ENCODE measurements around the gene KHDRBS2. TPM values are rescaled to one million over a fixed set of nuclear protein-coding genes. Genes with fewer than 3 reads are reported as not detected.

KHDRBS2 gene
- total RNA-seq, 2 donors from 2014 or later: 0.18 to 0.91 TPM

DNA sequence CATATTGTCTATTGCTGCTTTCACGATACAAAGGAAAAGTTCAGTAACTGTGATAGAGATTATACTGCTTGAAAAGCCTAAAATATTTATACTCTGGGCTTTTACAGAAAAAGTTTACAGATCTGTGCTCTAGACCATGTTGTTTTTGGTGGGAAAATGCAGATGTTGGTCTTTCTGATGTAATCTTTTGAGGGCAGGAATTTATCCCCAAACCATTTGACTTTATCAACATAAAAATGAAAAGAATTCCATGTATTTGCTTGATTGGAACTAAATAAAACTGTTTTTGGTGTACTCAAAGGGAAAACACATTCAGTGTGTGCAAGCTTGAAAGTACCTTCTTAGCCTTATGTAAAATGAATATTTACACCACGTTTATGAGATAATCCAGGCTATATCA is 603.5 kb downstream of the KHDRBS2 start:
- no peaks in the 10 kb centered on the region for H3K4me1 ChIP-seq (replicated peaks)
- H3K27me3 ChIP-seq (replicated peaks; ENCODE audit: insufficient read depth): no peaks in the 10 kb centered on the region
- DNase-seq (ENCODE audit: low spot score): no peak
- no peak overlapping the region for H3K4me3 ChIP-seq
- TF ChIP-seq POLR2AphosphoS5 (IDR thresholded peaks at IDR 0.05): no peak
- no peak for TF ChIP-seq CTCF (IDR thresholded peaks at IDR 0.05)
- no peak for TF ChIP-seq POLR2A (IDR thresholded peaks at IDR 0.05)
- H3K36me3 ChIP-seq: no peaks in the 10 kb centered on the region
- no peak overlapping the region for H3K27ac ChIP-seq
- H3K9me3 ChIP-seq: no peaks in the 10 kb centered on the region
- intact Hi-C loops (cut with DNase I): no loop called here
- WGBS: 17% methylated on average over 2 of the region's 2 CpGs

DNA sequence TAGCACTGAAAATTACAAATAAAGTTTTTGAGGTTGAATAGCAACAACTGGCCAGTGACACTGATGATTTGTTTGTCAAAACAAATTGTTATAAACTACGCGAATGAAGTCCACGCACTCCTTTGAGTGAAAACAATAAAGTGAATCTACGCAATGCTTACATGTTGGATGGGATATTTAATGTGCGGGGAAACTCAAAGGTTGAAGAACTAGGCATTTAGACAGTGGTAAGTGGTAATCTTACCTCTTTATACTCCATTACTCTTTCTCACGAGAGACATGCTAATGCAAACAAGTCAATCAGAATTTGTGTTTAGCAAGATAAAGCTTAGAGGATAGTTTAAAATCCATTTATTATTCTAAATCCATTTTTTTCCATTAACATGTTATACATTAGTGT is 606.4 kb downstream of the KHDRBS2 start:
- H3K36me3 ChIP-seq: no peaks in the 10 kb centered on the region
- no peaks in the 10 kb centered on the region for H3K9me3 ChIP-seq
- no peak for DNase-seq (ENCODE audit: low spot score)
- no peaks in the 10 kb centered on the region for H3K27me3 ChIP-seq (replicated peaks; ENCODE audit: insufficient read depth)
- WGBS: 89% methylated on average over 6 of the region's 6 CpGs
- no peak overlapping the region for H3K27ac ChIP-seq
- intact Hi-C loops (cut with DNase I): no loop called here
- H3K4me1 ChIP-seq (replicated peaks): no peaks in the 10 kb centered on the region
- no peak overlapping the region for H3K4me3 ChIP-seq
- no peak for TF ChIP-seq POLR2AphosphoS5 (IDR thresholded peaks at IDR 0.05)
- no peak for TF ChIP-seq POLR2A (IDR thresholded peaks at IDR 0.05)
- no peak for TF ChIP-seq CTCF (IDR thresholded peaks at IDR 0.05)

DNA sequence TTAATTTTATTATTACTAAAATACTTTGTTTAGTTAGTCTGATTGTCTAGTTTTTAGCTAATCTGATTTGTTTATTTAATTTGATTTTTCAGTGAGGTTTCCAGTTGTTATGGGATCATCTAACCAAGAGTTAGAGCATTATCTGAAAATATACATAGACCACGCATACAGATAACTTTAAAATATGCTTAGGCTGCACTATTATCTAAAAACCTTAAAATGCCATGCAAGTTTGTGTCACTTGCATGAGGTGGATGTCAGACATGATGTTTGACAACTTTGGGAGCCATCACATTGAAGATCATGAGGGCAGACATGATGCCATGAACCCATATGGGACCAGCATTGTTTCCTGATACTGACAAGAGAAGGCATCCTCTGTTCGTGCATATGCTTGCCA is 610.3 kb downstream of the KHDRBS2 start:
- Histone ChIP-seq H3K9me3 (no peaks in the 10 kb centered on the region), H3K27ac (no peak overlapping the region), H3K36me3 (no peaks in the 10 kb centered on the region), H3K27me3 (replicated peaks; ENCODE audit: insufficient read depth) (no peaks in the 10 kb centered on the region), H3K4me3 (no peak overlapping the region), H3K4me1 (replicated peaks) (no peaks in the 10 kb centered on the region)
- no peak for DNase-seq (ENCODE audit: low spot score)
- intact Hi-C loops (cut with DNase I): no loop called here
- WGBS: 77% methylated on average over 2 of the region's 2 CpGs
- TF ChIP-seq CTCF (IDR thresholded peaks at IDR 0.05) (no peak), POLR2AphosphoS5 (IDR thresholded peaks at IDR 0.05) (no peak), POLR2A (IDR thresholded peaks at IDR 0.05) (no peak)

GRCh38 chr6:61649845-61650244 is 636.2 kb downstream of the KHDRBS2 start:
- Histone ChIP-seq H3K9me3 (no peaks in the 10 kb centered on the region), H3K27me3 (replicated peaks; ENCODE audit: insufficient read depth) (no peaks in the 10 kb centered on the region), H3K4me1 (replicated peaks) (no peaks in the 10 kb centered on the region), H3K36me3 (no peaks in the 10 kb centered on the region), H3K4me3 (no peak overlapping the region), H3K27ac (no peak overlapping the region)
- 93% methylated on average over 1 of the region's 1 CpG for WGBS
- DNase-seq (ENCODE audit: low spot score): no peak
- TF ChIP-seq POLR2A (IDR thresholded peaks at IDR 0.05): no peak
- no peak for TF ChIP-seq CTCF (IDR thresholded peaks at IDR 0.05)
- TF ChIP-seq POLR2AphosphoS5 (IDR thresholded peaks at IDR 0.05): no peak
- intact Hi-C loops (cut with DNase I): no loop called here

DNA sequence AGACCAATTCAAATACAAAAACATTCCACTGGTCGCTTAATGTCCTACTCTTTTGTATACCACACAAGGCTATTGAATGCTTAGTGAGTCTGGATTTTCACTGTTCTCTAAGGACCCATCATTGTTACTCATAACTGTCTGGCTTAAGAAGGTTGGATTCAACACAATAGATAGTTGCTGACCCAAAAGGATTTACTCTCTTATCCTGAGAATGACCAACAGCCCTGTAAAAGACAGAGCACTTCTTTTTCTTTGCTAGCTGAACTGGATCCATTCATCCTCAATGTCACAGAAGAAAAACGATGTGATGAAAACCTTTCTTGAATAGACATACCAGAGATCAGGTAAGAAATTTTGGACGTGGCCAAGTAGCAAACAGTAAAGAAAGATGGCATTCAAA is 645.6 kb downstream of the KHDRBS2 start:
- Histone ChIP-seq H3K27ac (no peak overlapping the region), H3K27me3 (replicated peaks; ENCODE audit: insufficient read depth) (no peaks in the 10 kb centered on the region), H3K4me3 (no peak overlapping the region), H3K4me1 (replicated peaks) (no peaks in the 10 kb centered on the region), H3K9me3 (no peaks in the 10 kb centered on the region), H3K36me3 (no peaks in the 10 kb centered on the region)
- 64% methylated on average over 3 of the region's 3 CpGs for WGBS
- no peak for TF ChIP-seq POLR2AphosphoS5 (IDR thresholded peaks at IDR 0.05)
- no peak for TF ChIP-seq CTCF (IDR thresholded peaks at IDR 0.05)
- no peak for TF ChIP-seq POLR2A (IDR thresholded peaks at IDR 0.05)
- no peak for DNase-seq (ENCODE audit: low spot score)
- intact Hi-C loops (cut with DNase I): no loop called here
